GM19397 (cell line): ENCODE measurements around the gene PARN.

ENCODE experiments used
- ATAC-seq: cut with Tn5 transposase; IDR thresholded peaks from one replicate; pipeline ENCODE4 v1.9.1; 2021; ENCODE audit warnings: mild to moderate bottlenecking, moderate library complexity; ENCODE audit not compliant: unreplicated experiment

Gene PARN

GRCh38 chr16:14501331-14502255 lies 128.5 kb downstream of the PARN start:
- ATAC-seq, result no peak

DNA sequence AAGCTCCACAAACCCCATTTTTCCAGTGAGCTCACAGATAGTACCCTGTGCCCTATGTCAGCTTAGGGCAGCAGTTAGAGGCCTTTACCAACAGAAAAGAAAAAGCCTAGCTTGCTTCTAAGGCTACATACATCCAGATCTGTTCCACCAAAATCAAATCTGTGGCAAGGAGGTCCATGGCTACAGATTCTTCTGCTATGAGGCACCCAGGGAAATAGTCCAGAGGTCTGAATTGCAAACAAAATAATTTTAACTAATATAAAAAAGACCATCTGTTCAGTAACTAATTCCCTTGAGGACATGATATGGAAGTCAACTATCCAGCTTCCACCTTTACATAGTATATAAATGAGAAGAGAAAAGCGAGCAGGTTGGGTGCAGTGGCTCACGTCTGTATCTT lies 129.3 kb downstream of the PARN start:
- ATAC-seq, result no peak

DNA sequence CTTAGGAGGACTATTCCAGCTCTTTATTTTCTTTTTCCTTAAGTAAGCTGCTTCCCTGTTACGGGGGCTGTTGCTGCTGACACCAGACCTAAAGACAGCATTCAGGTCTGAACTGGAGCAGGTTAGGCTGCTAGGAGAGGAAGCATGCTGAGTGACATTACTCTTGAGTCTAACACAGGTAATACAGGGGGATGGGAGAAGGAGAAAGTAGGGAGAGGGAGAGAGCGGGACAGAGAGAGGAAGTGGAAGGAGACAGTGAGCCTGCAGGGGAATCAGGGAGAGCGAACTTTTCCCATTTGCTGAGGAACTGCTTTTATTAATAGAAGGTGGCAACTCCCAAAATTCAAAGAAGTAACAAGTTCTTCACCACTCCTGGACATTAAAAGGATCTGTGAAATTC lies 130.9 kb downstream of the PARN start:
- no peak for ATAC-seq

DNA sequence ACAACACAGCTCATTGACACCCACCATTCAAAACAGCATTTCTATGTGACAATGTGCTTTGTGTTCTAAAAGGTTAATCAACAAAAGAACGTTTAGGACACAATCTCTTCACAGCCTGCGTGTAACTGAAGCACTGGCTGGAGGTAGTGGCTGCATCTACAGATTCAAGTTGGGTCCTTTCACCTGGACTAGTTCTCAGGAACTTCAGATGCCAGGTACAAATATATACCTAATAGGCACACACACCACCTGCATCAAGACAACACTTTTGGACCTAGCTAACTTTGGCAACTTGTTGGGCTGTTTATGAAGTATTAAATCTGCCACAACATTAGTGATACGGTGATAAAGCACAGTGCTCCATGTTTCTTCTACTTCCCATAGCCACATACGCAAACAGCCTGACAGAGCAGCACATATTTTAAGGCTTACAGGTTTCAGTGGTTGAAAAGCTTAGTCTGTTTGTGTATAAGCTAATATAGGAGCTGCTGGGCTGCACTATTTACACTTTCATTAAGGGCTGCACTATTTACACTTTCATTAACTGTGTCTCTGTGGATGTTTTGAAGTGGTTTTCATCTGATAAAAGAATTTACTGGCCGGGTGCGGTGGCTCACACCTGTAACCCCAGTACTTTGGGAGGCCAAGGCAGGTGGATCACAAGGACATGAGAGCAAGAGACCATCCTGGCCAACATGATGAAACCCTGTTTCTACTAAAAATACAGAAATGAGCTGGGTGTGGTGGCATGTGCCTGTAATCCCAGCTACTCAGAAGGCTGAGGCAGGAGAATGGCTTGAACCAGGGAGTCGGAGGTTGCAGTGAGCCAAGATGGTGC lies 132.6 kb downstream of the PARN start:
- ATAC-seq, result no peak

GRCh38 chr16:14496786-14497185 lies 133.3 kb downstream of the PARN start:
- no peak for ATAC-seq

GRCh38 chr16:14496047-14496770 lies 133.9 kb downstream of the PARN start:
- no peak for ATAC-seq

GRCh38 chr16:14495213-14496046 lies 134.6 kb downstream of the PARN start:
- ATAC-seq, result no peak

- ATAC-seq, result no peak
Observed at GRCh38 chr16:14494396-14494966, 135.6 kb downstream of the PARN start.

GRCh38 chr16:14493791-14494190 lies 136.3 kb downstream of the PARN start:
- no peak for ATAC-seq

- no peak for ATAC-seq
Observed at GRCh38 chr16:14492614-14493013, 137.4 kb downstream of the PARN start.

GRCh38 chr16:14491861-14492529 lies 138.1 kb downstream of the PARN start:
- no peak for ATAC-seq

- ATAC-seq, result no peak
Observed at GRCh38 chr16:14490235-14490634, 139.8 kb downstream of the PARN start.

DNA sequence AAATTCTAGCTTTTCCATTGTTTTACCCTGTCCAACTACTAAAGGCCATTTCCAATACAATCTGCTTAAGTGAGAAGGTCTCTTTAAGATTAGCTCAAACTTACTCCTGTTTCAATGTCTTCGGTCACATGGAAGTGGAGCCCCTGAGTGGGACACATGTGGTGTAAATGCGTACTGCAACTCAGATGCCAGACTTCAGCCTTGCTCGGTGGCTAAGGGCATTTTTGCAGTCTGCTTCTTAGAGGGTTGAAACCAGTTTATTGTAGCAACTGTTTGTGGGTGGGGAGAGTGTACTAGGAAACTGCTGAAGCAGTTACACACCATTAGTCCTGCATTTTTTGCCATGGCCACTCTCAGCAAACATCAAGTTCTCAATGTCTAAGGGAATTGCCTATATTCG lies 140.6 kb downstream of the PARN start:
- no peak for ATAC-seq

DNA sequence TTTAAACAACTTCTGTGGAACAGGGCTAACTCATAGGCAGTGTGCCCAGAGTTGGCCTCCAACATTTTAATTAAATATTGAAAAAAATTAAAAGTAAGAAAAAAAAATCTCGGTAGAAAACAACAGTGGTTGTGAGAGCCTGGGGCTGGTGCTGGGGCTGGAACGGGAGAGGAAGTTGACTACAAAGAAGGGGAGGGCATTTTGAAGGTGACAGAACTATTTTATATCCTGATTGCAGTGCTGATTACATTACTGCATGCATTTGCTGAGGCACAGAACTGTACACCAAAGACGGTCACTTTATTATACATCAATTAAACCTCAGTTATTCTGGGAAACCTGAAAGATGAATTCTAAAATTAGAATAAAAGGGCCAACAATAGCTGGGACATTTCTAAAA lies 142.5 kb downstream of the PARN start:
- ATAC-seq, result no peak

DNA sequence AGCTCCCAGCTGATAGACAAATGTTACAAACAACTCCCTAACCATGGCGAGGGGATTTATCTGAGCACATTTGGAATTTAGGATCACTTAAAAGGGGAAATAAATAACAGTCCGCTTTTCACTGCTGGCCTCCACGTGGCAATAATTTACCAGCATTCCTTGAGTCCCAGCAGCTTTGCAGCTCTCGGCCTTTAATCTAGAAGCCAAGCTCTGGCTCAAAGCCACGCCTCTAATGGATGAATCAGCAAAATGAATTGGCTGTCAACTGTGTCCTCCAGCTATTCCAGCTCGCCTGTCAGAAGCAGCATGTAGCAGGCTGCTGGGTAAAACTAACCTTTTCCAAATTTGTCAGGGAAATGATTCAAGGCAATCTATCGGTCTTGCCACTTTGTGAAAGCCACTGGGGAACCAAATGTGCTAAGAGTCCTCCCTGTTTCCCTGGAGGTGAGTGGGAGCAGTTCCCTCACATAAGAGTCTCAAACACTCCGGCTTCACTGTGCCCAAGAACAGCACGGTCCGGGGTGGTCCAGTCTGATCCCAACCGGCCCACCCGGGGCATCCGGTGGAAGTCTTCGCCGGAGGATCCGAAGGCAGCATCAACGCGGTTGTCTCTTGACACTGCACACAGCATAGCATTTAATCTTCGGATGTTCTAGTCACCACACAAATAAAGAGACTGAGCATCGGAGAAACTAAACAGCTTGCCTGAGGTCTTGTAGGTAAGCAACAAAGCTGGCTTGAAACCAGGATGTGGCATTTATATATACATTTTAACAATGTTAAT lies 143.3 kb downstream of the PARN start:
- no peak for ATAC-seq

DNA sequence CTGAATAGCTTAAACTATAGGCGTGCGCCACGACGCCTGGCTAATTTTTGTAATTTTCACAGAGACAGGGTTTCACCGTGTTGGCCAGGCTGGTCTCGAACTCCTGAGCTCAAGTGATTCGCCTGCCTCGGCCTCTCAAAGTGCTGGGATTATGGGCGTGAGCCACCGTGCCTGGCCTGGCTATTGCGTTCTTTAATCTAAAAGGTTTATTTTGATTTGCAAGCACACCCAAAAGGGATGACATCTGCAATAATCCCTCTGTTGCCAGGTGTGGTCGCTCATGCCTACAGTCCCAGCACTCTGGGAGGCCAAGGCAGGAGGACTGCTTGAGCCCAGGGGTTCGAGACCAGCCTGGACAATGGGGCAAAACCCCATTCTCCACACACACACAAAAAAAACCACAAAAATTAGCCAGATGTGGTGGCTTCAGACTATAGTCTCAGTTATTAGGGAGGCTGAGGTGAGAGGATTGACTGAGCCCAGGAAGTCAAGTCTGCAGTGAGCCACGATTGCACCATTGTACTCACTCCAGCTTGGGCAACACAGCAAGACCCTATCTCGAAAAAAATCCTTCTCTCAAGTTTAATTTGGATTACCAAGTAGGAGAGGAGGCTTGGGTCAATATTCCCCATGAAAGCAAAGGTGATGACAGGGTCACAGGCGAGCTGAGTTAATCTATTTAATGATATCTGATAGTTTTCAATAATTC lies 144.1 kb downstream of the PARN start:
- ATAC-seq, result no peak

DNA sequence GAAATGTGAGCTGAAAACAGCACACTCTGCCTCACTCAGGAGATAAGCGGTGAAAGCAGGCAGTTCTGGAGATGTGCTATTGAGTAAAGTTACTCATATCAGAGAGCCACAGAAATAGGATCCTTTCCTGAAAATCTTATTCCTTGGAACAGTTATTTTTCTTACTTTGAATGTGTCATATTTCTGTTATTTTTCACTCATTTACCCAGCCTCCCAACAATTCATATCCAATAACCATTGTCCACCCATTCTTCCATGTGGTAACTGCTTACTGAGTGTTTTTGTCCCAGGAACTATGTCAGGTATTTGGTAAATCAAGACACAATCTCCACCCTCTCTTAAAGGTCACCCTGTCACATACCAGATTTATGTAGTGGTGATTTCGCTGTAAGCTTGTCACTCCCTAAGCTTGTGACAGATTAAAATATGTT lies 144.9 kb downstream of the PARN start:
- no peak for ATAC-seq

DNA sequence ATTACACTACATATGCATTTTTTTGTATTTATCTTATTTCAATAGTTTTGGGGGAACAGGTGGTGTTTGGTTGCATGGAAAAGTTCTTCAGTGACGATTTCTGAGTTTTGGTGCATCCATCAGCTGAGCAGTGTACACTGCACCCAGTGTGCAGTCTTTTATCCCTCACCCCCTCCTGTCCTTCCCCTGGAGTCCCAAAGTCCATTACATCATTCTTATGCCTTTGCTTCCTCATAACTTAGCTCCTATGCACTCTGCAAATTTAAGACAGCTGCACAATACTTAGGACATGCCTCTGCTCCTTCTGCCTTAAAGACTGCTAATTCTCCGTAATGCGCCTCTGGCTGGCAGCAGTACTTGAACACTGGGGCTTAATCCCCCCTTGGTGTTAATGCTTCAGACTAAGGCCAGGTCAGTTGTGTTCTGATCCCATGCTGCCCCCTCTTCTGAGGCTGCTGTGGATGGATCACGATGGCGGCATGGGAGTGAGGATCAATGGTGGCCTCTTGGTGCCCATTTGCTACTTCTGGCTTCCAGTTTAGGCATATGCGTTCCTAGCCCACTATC lies 146.2 kb downstream of the PARN start:
- ATAC-seq, result no peak
